IMR-90 (cell line): ENCODE data around the gene MRPL17.

Experiments used
- CEBPB ChIP-seq: IDR thresholded peaks from 2 replicates; pipeline ENCODE4 v1.6.1; 2012; ENCODE audit warnings: low read depth, low read length, improper control_type of control experiment
- CTCF ChIP-seq: conservative IDR thresholded peaks from 2 replicates; pipeline ENCODE4 v1.5.1; 2012; ENCODE audit warnings: mild to moderate bottlenecking, low read depth, low read length, improper control_type of control experiment
- MAZ ChIP-seq: IDR thresholded peaks from 2 replicates; pipeline ENCODE4 v1.6.1; 2012; ENCODE audit warnings: low read depth, mild to moderate bottlenecking, low read length, improper control_type of control experiment, moderate library complexity, borderline replicate concordance
- POLR2A ChIP-seq: IDR thresholded peaks from 2 replicates; pipeline ENCODE4 v1.6.1; 2012; ENCODE audit warnings: mild to moderate bottlenecking, low read depth, low read length
- SMC3 ChIP-seq: fragments of 150-350 bp; IDR thresholded peaks from 2 replicates; pipeline ENCODE4 v1.6.1; 2016; ENCODE audit warnings: low read depth, mild to moderate bottlenecking, antibody characterized with exemption, low read length, moderate library complexity

DNA sequence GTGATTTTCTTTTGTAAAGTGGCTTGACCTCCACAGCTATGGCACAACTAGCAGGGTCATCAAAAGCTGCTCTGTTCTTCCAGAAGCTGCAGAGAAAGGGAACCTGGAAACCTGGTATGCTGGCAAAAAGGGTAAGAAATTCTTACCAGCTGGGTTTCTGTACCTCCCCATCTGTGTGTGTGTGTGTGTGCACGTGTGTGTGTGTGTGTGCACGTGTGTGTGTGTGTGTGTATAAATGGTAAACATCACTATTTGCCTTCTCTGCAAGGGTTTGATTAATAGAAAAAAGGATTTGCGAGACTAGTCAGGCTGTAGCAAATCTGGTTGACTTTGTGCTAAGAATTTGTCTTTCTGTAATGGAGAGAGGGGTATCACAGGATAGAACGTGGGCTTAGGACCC lies 4.7 kb upstream of the MRPL17 start:
- TF ChIP-seq POLR2A (no peak), CTCF (no peak), MAZ (no peak), CEBPB (no peak), SMC3 (no peak)
